ENCODE data around the gene NAP1L1. TPM values are rescaled to one million over a fixed set of nuclear protein-coding genes. Genes with fewer than 3 reads are reported as not detected.

The NAP1L1 gene
- total and polyA plus RNA-seq, 11 donors: 175 to 359 (median 247) TPM

- DNase-seq (no peak), ATAC-seq (no peak)
- intact Hi-C loops (cut with DNase I): no loop called here
- Histone ChIP-seq H3K36me3 (no peaks in the 10 kb centered on the region), H3K9me3 (no peaks in the 10 kb centered on the region), H3K4me1 (no peaks in the 10 kb centered on the region), H3K27ac (no peak overlapping the region), H3K4me3 (no peak overlapping the region), H3K27me3 (no peaks in the 10 kb centered on the region)
- WGBS, 4 donors: 87 to 97% (median 93%) methylated on average over 3 of the region's 3 CpGs
- TF ChIP-seq POLR2A (IDR thresholded peaks at IDR 0.05) (no peak), CTCF (IDR thresholded peaks at IDR 0.05) (no peak)
These were observed 76.1 kb downstream of the NAP1L1 start for GRCh38 chr12:76008428-76008827.

- DNase-seq (no peak), ATAC-seq (no peak)
- no peak overlapping the region for H3K4me3 ChIP-seq
- no peaks in the 10 kb centered on the region for H3K27me3 ChIP-seq
- no peaks in the 10 kb centered on the region for H3K9me3 ChIP-seq
- no peaks in the 10 kb centered on the region for H3K36me3 ChIP-seq
- H3K4me1 ChIP-seq: no peaks in the 10 kb centered on the region
- TF ChIP-seq POLR2A (IDR thresholded peaks at IDR 0.05) (no peak), CTCF (IDR thresholded peaks at IDR 0.05) (no peak)
- 86 to 91% (median 89%) methylated on average over 8 of the region's 8 CpGs for WGBS, 4 donors
- intact Hi-C loops (cut with DNase I): no loop called here
- H3K27ac ChIP-seq: no peak overlapping the region
These were observed 76.8 kb downstream of the NAP1L1 start for GRCh38 chr12:76007640-76008039.

GRCh38 chr12:76006028-76006925 is 78.2 kb downstream of the NAP1L1 start:
- no peaks in the 10 kb centered on the region for H3K4me1 ChIP-seq
- DNase-seq: no peak
- no peak overlapping the region for H3K4me3 ChIP-seq
- H3K9me3 ChIP-seq: no peaks in the 10 kb centered on the region
- no peaks in the 10 kb centered on the region for H3K27me3 ChIP-seq
- WGBS, 4 donors: 92 to 94% (median 93%) methylated on average over 9 of the region's 9 CpGs
- intact Hi-C loops (cut with DNase I): no loop called here
- H3K36me3 ChIP-seq: no peaks in the 10 kb centered on the region
- no peak overlapping the region for H3K27ac ChIP-seq
- ATAC-seq: no peak
- TF ChIP-seq POLR2A (IDR thresholded peaks at IDR 0.05) (no peak), CTCF (IDR thresholded peaks at IDR 0.05) (no peak)

GRCh38 chr12:76003355-76003638 is 81.2 kb downstream of the NAP1L1 start:
- no peaks in the 10 kb centered on the region for H3K27me3 ChIP-seq
- ATAC-seq (no peak), DNase-seq (no peak)
- TF ChIP-seq CTCF (IDR thresholded peaks at IDR 0.05) (no peak), POLR2A (IDR thresholded peaks at IDR 0.05) (no peak)
- H3K4me3 ChIP-seq: no peak overlapping the region
- no peak overlapping the region for H3K27ac ChIP-seq
- 69 to 81% (median 74%) methylated on average over 2 of the region's 2 CpGs for WGBS, 4 donors
- no peaks in the 10 kb centered on the region for H3K36me3 ChIP-seq
- intact Hi-C loops (cut with DNase I): no loop called here
- H3K9me3 ChIP-seq: no peaks in the 10 kb centered on the region
- no peaks in the 10 kb centered on the region for H3K4me1 ChIP-seq

All from heart left ventricle (tissue), 16 donors.